Mesenchymal stem cell (in vitro differentiated cells and primary cell): ENCODE data around the gene CENPF.

Experiments used
- DNase-seq: peaks from one replicate; pipeline ENCODE4 v3.0.0-alpha.2; 2013
- H2AFZ ChIP-seq: one replicate; pipeline ENCODE4 v1.6.1; 2013; ENCODE audit warnings: low read depth, mild to moderate bottlenecking, control low read depth, inconsistent platforms, low read length, moderate library complexity
- H2AK5ac ChIP-seq: 2 replicates; pipeline ENCODE4 v1.6.1; 2013; ENCODE audit warnings: low read length, moderate library complexity, mild to moderate bottlenecking, inconsistent platforms; ENCODE audit not compliant: severe bottlenecking
- H2BK120ac ChIP-seq: one replicate; pipeline ENCODE4 v1.6.1; 2013; ENCODE audit warnings: low read depth, mild to moderate bottlenecking, inconsistent platforms, low read length, moderate library complexity
- H2BK12ac ChIP-seq, 2 experiments: one replicate each; pipeline ENCODE4 v1.6.1; 2013; ENCODE audit warnings: inconsistent platforms in 2 of 2, low read length in 2 of 2, mild to moderate bottlenecking in 2 of 2, moderate library complexity in 2 of 2, control low read depth in 1 of 2
- H2BK15ac ChIP-seq: one replicate; pipeline ENCODE4 v1.6.1; 2013; ENCODE audit warnings: mild to moderate bottlenecking, low read depth, inconsistent platforms; ENCODE audit not compliant: poor library complexity, severe bottlenecking
- H2BK5ac ChIP-seq: 2 replicates; pipeline ENCODE4 v1.6.1; 2013; ENCODE audit warnings: low read depth, mild to moderate bottlenecking, low read length, control low read depth, inconsistent platforms; ENCODE audit not compliant: poor library complexity, severe bottlenecking
- H3K14ac ChIP-seq, 2 experiments: one replicate each; pipeline ENCODE4 v1.6.1; 2013; ENCODE audit warnings: inconsistent platforms in 2 of 2, low read length in 2 of 2, control low read depth in 1 of 2, mild to moderate bottlenecking in 1 of 2, moderate library complexity in 1 of 2
- H3K18ac ChIP-seq, 2 experiments: one replicate each; pipeline ENCODE4 v1.6.1; 2013; ENCODE audit warnings: inconsistent platforms in 2 of 2, low read length in 2 of 2, control low read depth in 1 of 2, low read depth in 1 of 2, mild to moderate bottlenecking in 1 of 2
- H3K23ac ChIP-seq, 2 experiments: one replicate each; pipeline ENCODE4 v1.6.1; 2013; ENCODE audit warnings: inconsistent platforms in 2 of 2, low read length in 2 of 2, mild to moderate bottlenecking in 2 of 2, moderate library complexity in 2 of 2, control low read depth in 1 of 2
- H3K27ac ChIP-seq: 2 replicates; pipeline ENCODE4 v1.5.1; 2013; ENCODE audit warnings: mild to moderate bottlenecking, moderate library complexity, low read length, control low read depth, inconsistent platforms; ENCODE audit not compliant: poor library complexity, severe bottlenecking
- H3K27me3 ChIP-seq, 2 experiments: 2 replicates each; pipeline versions ENCODE4 v1.6.1 to v1.7.0; 2013; ENCODE audit warnings: low read length in 2 of 2, mild to moderate bottlenecking in 2 of 2, moderate library complexity in 2 of 2, control low read depth in 1 of 2, inconsistent platforms in 1 of 2; ENCODE audit not compliant: control insufficient read depth in 1 of 2, insufficient read depth in 1 of 2
- H3K36me3 ChIP-seq, 2 experiments: 2 replicates each; pipeline versions ENCODE4 v1.6.1 to v1.7.0; 2013; ENCODE audit warnings: low read length in 2 of 2, control low read depth in 1 of 2, inconsistent platforms in 1 of 2, low read depth in 1 of 2, mild to moderate bottlenecking in 1 of 2; ENCODE audit not compliant: insufficient read depth in 2 of 2, control insufficient read depth in 1 of 2
- H3K4ac ChIP-seq, 2 experiments: one replicate each; pipeline ENCODE4 v1.6.1; 2013; ENCODE audit warnings: inconsistent platforms in 2 of 2, low read length in 2 of 2, mild to moderate bottlenecking in 2 of 2, moderate library complexity in 2 of 2, control low read depth in 1 of 2, low read depth in 1 of 2
- H3K4me1 ChIP-seq: 2 replicates; pipeline ENCODE4 v1.6.1; 2013; ENCODE audit warnings: low read depth, low read length, control low read depth; ENCODE audit not compliant: control insufficient read depth, insufficient read depth
- H3K4me2 ChIP-seq: 2 replicates; pipeline ENCODE4 v1.6.1; 2013; ENCODE audit warnings: low read length, mild to moderate bottlenecking, inconsistent platforms; ENCODE audit not compliant: poor library complexity, severe bottlenecking
- H3K4me3 ChIP-seq, 2 experiments: 2 replicates each; pipeline versions ENCODE4 v1.5.1 to v1.7.0; 2013; ENCODE audit warnings: low read length in 2 of 2, mild to moderate bottlenecking in 2 of 2, control low read depth in 1 of 2, low read depth in 1 of 2; ENCODE audit not compliant: insufficient read depth in 1 of 2
- H3K79me1 ChIP-seq: replicated peaks from 2 replicates; pipeline ENCODE4 v1.6.1; 2013; ENCODE audit warnings: mild to moderate bottlenecking, control low read depth, low read length, inconsistent platforms; ENCODE audit not compliant: poor library complexity, severe bottlenecking
- H3K9ac ChIP-seq: 2 replicates; pipeline ENCODE4 v1.7.0; 2013; ENCODE audit warnings: mild to moderate bottlenecking, low read length, moderate library complexity
- H3K9me3 ChIP-seq: 2 replicates; pipeline ENCODE4 v1.7.0; 2013; ENCODE audit warnings: mild to moderate bottlenecking, low read length; ENCODE audit not compliant: control insufficient read depth
- H4K8ac ChIP-seq: one replicate; pipeline ENCODE4 v1.6.1; 2013; ENCODE audit warnings: inconsistent platforms, mild to moderate bottlenecking, low read length, moderate library complexity
- H4K91ac ChIP-seq: one replicate; pipeline ENCODE4 v1.6.1; 2013; ENCODE audit warnings: mild to moderate bottlenecking, low read length, inconsistent platforms
- WGBS: methylation state at CpG from one replicate; pipeline ENCODE4 v1.1.7; 2013; ENCODE audit warnings: mixed read lengths; 5-methylcytosine and 5-hydroxymethylcytosine counted together

Gene CENPF

GRCh38 chr1:214615871-214616270, 12.9 kb downstream of the CENPF start:
- no peaks in the 10 kb centered on the region for H3K9me3 ChIP-seq
- H2BK5ac ChIP-seq, result no peak overlapping the region
- no peak overlapping the region for H3K4ac ChIP-seq
- no peak overlapping the region for H3K18ac ChIP-seq
- no peak overlapping the region for H3K4me2 ChIP-seq
- H3K4me1 ChIP-seq, result no peaks in the 10 kb centered on the region
- no peak overlapping the region for H2BK15ac ChIP-seq
- no peak overlapping the region for H3K14ac ChIP-seq
- H4K91ac ChIP-seq, result no peak overlapping the region
- 64% methylated on average over 1 of the region's 3 CpGs for WGBS
- no peak overlapping the region for H3K9ac ChIP-seq
- H3K27ac ChIP-seq, result no peak overlapping the region
- H4K8ac ChIP-seq, result no peak overlapping the region
- H2BK12ac ChIP-seq, result no peak overlapping the region
- H3K23ac ChIP-seq, result no peak overlapping the region
- H3K36me3 ChIP-seq, result peaks cover 0 to 7% of the 10 kb centered on the region in 2 experiments
- H2AK5ac ChIP-seq, result no peak overlapping the region
- no peak for DNase-seq
- no peak overlapping the region for H3K4me3 ChIP-seq
- H2BK120ac ChIP-seq, result no peak overlapping the region
- peaks cover 10% of the 10 kb centered on the region for H3K79me1 ChIP-seq
- H3K27me3 ChIP-seq, result no peaks in the 10 kb centered on the region
- H2AFZ ChIP-seq, result no peak overlapping the region

GRCh38 chr1:214617246-214617645, 14.3 kb downstream of the CENPF start:
- no peaks in the 10 kb centered on the region for H3K4me1 ChIP-seq
- H2BK120ac ChIP-seq, result no peak overlapping the region
- no peak overlapping the region for H3K4me3 ChIP-seq
- no peak overlapping the region for H4K8ac ChIP-seq
- H3K9me3 ChIP-seq, result no peaks in the 10 kb centered on the region
- H3K23ac ChIP-seq, result peak overlapping the region in 1 of 2 experiments; percentile 52
- 100% methylated on average over 3 of the region's 4 CpGs for WGBS
- H3K36me3 ChIP-seq, result peaks cover 3 to 13% of the 10 kb centered on the region in 2 experiments
- H2BK15ac ChIP-seq, result no peak overlapping the region
- H2AFZ ChIP-seq, result no peak overlapping the region
- no peak overlapping the region for H4K91ac ChIP-seq
- no peak overlapping the region for H2BK12ac ChIP-seq
- H3K27me3 ChIP-seq, result no peaks in the 10 kb centered on the region
- DNase-seq, result no peak
- no peak overlapping the region for H3K9ac ChIP-seq
- H3K4ac ChIP-seq, result no peak overlapping the region
- H3K18ac ChIP-seq, result no peak overlapping the region
- H3K27ac ChIP-seq, result no peak overlapping the region
- peaks cover 14% of the 10 kb centered on the region for H3K79me1 ChIP-seq
- no peak overlapping the region for H2AK5ac ChIP-seq
- H2BK5ac ChIP-seq, result no peak overlapping the region
- no peak overlapping the region for H3K14ac ChIP-seq
- H3K4me2 ChIP-seq, result no peak overlapping the region

DNA sequence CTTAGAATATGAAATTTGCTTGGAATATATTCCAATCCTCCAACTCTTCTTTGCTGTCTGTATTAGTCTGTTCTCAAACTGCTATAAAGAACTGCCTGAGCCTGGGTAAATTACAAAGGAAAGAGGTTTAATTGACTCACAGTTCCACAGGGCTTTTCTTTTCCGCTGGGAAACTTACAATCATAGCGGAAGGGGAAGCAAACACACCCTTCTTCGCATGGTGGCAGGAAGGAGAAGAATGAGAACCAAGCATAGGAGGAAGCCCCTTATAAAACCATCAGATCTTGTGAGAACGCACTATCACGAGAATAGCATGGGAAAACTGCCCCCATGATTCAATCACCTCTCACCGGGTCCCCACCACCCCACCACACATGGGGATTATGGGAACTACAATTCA, 14.8 kb downstream of the CENPF start:
- Histone ChIP-seq H3K9ac (no peak overlapping the region), H3K4me3 (no peak overlapping the region), H4K91ac (no peak overlapping the region), H2BK15ac (no peak overlapping the region), H3K36me3 (peaks cover 3 to 13% of the 10 kb centered on the region in 2 experiments), H3K18ac (no peak overlapping the region), H4K8ac (no peak overlapping the region), H3K23ac (no peak overlapping the region), H3K27ac (no peak overlapping the region), H3K9me3 (no peaks in the 10 kb centered on the region), H2BK5ac (no peak overlapping the region), H2AFZ (no peak overlapping the region), H2AK5ac (no peak overlapping the region), H3K4me1 (no peaks in the 10 kb centered on the region), H2BK120ac (peak overlapping the region; percentile 19), H3K14ac (no peak overlapping the region), H3K4ac (no peak overlapping the region), H3K79me1 (peaks cover 14% of the 10 kb centered on the region), H3K27me3 (no peaks in the 10 kb centered on the region), H2BK12ac (no peak overlapping the region), H3K4me2 (no peak overlapping the region)
- 100% methylated on average over 3 of the region's 6 CpGs for WGBS
- no peak for DNase-seq

GRCh38 chr1:214621236-214621635, 18.2 kb downstream of the CENPF start:
- WGBS, result 98% methylated on average over 2 of the region's 2 CpGs
- H2BK15ac ChIP-seq, result no peak overlapping the region

More at GRCh38 chr1:214621236-214621635, 18.2 kb downstream of the CENPF start:
- H3K4me2 ChIP-seq, result no peak overlapping the region
- H3K23ac ChIP-seq, result no peak overlapping the region
- no peak for DNase-seq
- H2AK5ac ChIP-seq, result no peak overlapping the region
- H3K27me3 ChIP-seq, result no peaks in the 10 kb centered on the region
- H3K14ac ChIP-seq, result no peak overlapping the region
- no peak overlapping the region for H3K4me3 ChIP-seq
- H2AFZ ChIP-seq, result no peak overlapping the region
- H3K27ac ChIP-seq, result no peak overlapping the region
- H4K91ac ChIP-seq, result no peak overlapping the region
- peak overlapping the region in 1 of 2 experiments; percentile 21 for H3K18ac ChIP-seq
- H3K9ac ChIP-seq, result no peak overlapping the region
- no peaks in the 10 kb centered on the region for H3K4me1 ChIP-seq
- H3K36me3 ChIP-seq, result peaks cover 3 to 13% of the 10 kb centered on the region in 2 experiments
- no peaks in the 10 kb centered on the region for H3K9me3 ChIP-seq
- no peak overlapping the region for H2BK120ac ChIP-seq
- H2BK5ac ChIP-seq, result no peak overlapping the region
- no peak overlapping the region for H2BK12ac ChIP-seq
- peaks cover 14% of the 10 kb centered on the region for H3K79me1 ChIP-seq
- H3K4ac ChIP-seq, result no peak overlapping the region
- H4K8ac ChIP-seq, result peak overlapping the region; percentile 87
